Upper lobe of right lung (tissue), 1 donor: ENCODE data around the gene NRG2. TPM values are rescaled to one million over a fixed set of nuclear protein-coding genes. Genes with fewer than 3 reads are reported as not detected.

Source experiments
- ATAC-seq: fragments of 200-7000 bp; cut with Tn5 transposase; one replicate; pipeline ENCODE4 v1.9.1; 2020; ENCODE audit warnings: mild to moderate bottlenecking, moderate library complexity
- DNase-seq: peaks from one replicate; pipeline ENCODE4 v3.0.0-alpha.2; 2020
- H3K27ac ChIP-seq: fragments of 200-600 bp; one replicate; pipeline ENCODE4 v1.8.0; 2022
- H3K27me3 ChIP-seq: fragments of 200-600 bp; one replicate; pipeline ENCODE4 v1.8.0; 2022; ENCODE audit warnings: mild to moderate bottlenecking
- H3K36me3 ChIP-seq: fragments of 200-600 bp; one replicate; pipeline ENCODE4 v1.8.0; 2022
- H3K4me1 ChIP-seq: fragments of 200-600 bp; one replicate; pipeline ENCODE4 v1.8.0; 2022
- H3K4me3 ChIP-seq: fragments of 200-600 bp; one replicate; pipeline ENCODE4 v1.8.0; 2022; ENCODE audit warnings: mild to moderate bottlenecking
- H3K9me3 ChIP-seq: fragments of 200-600 bp; one replicate; pipeline ENCODE4 v1.8.0; 2022
- CTCF ChIP-seq: fragments of 200-600 bp; IDR thresholded peaks from one replicate; pipeline ENCODE4 v1.8.0; 2022; ENCODE audit warnings: antibody characterized with exemption
- intact Hi-C: fragments of 100-400 bp; cut with DNase I; formaldehyde crosslinking; loops from one replicate; pipeline ENCODE4 v1.11.0; 2022
- total RNA-seq: library from RNA; stranded (reverse); fragmentation: NEBNext Ultra II Directional; extraction: Animal tissue kit (Norgen Biotek cat#: 25700); gene quantifications from one replicate; pipeline ENCODE4 v1.2.1, GENCODE V29; 2021
- donor health status: DM: no; HTN: yes; CAD: no; lungs with severe emphysema.

The NRG2 gene
- total RNA-seq, 1 donor from 2014 or later = 1.4 TPM

- intact Hi-C loops = no loop called here
- H3K4me3 ChIP-seq = no peak overlapping the region
- H3K27me3 ChIP-seq = peaks cover 40% of the 10 kb centered on the region
- no peak for TF ChIP-seq CTCF
- H3K27ac ChIP-seq = no peak overlapping the region
- H3K36me3 ChIP-seq = no peaks in the 10 kb centered on the region
- DNase-seq (peak; percentile 30), ATAC-seq (no peak)
- peaks cover 16% of the 10 kb centered on the region for H3K4me1 ChIP-seq
- H3K9me3 ChIP-seq = no peaks in the 10 kb centered on the region
Measured at GRCh38 chr5:139900546-139901250, 142.4 kb downstream of the NRG2 start.

GRCh38 chr5:139898981-139899380 is 144.1 kb downstream of the NRG2 start:
- ATAC-seq = no peak
- Histone ChIP-seq H3K27me3 (peaks cover 28% of the 10 kb centered on the region), H3K36me3 (no peaks in the 10 kb centered on the region), H3K9me3 (no peaks in the 10 kb centered on the region), H3K27ac (no peak overlapping the region), H3K4me1 (peaks cover 9% of the 10 kb centered on the region), H3K4me3 (no peak overlapping the region)
- intact Hi-C loops = no loop called here
- DNase-seq = peak; percentile 16
- TF ChIP-seq CTCF = no peak

GRCh38 chr5:139897982-139898381 is 145.1 kb downstream of the NRG2 start:
- no peaks in the 10 kb centered on the region for H3K9me3 ChIP-seq
- intact Hi-C loops = no loop called here
- H3K36me3 ChIP-seq = no peaks in the 10 kb centered on the region
- no peak overlapping the region for H3K4me3 ChIP-seq
- peaks cover 18% of the 10 kb centered on the region for H3K27me3 ChIP-seq
- peaks cover 4% of the 10 kb centered on the region for H3K4me1 ChIP-seq
- ATAC-seq (no peak), DNase-seq (no peak)
- TF ChIP-seq CTCF = no peak
- H3K27ac ChIP-seq = no peak overlapping the region

GRCh38 chr5:139897342-139897741 is 145.8 kb downstream of the NRG2 start:
- H3K9me3 ChIP-seq = no peaks in the 10 kb centered on the region
- H3K4me3 ChIP-seq = no peak overlapping the region
- intact Hi-C loops = no loop called here
- no peaks in the 10 kb centered on the region for H3K36me3 ChIP-seq
- DNase-seq (no peak), ATAC-seq (no peak)
- peaks cover 12% of the 10 kb centered on the region for H3K27me3 ChIP-seq
- peaks cover 4% of the 10 kb centered on the region for H3K4me1 ChIP-seq
- no peak overlapping the region for H3K27ac ChIP-seq
- no peak for TF ChIP-seq CTCF

GRCh38 chr5:139896718-139897117 is 146.4 kb downstream of the NRG2 start:
- H3K9me3 ChIP-seq = no peaks in the 10 kb centered on the region
- no peak for TF ChIP-seq CTCF
- no peak overlapping the region for H3K4me3 ChIP-seq
- intact Hi-C loops = no loop called here
- peaks cover 6% of the 10 kb centered on the region for H3K27me3 ChIP-seq
- no peak overlapping the region for H3K27ac ChIP-seq
- H3K4me1 ChIP-seq = peaks cover 4% of the 10 kb centered on the region
- H3K36me3 ChIP-seq = no peaks in the 10 kb centered on the region
- no peak for ATAC-seq
- peak; percentile 23 for DNase-seq

GRCh38 chr5:139895647-139896046 is 147.5 kb downstream of the NRG2 start:
- H3K4me3 ChIP-seq = no peak overlapping the region
- TF ChIP-seq CTCF = no peak
- ATAC-seq = no peak
- intact Hi-C loops = no loop called here
- peaks cover 4% of the 10 kb centered on the region for H3K4me1 ChIP-seq
- no peaks in the 10 kb centered on the region for H3K36me3 ChIP-seq
- peak; percentile 40 for DNase-seq
- H3K27me3 ChIP-seq = no peaks in the 10 kb centered on the region
- no peak overlapping the region for H3K27ac ChIP-seq
- no peaks in the 10 kb centered on the region for H3K9me3 ChIP-seq
